ENCODE measurements around the gene MIEF1. TPM values are rescaled to one million over a fixed set of nuclear protein-coding genes. Genes with fewer than 3 reads are reported as not detected.

The MIEF1 gene
- total and polyA plus RNA-seq, 2 of the 8 experiments (the other 6 are each of a cell fraction or from before 2014, with no cell fraction given): 16.8 to 32.7 TPM

DNA sequence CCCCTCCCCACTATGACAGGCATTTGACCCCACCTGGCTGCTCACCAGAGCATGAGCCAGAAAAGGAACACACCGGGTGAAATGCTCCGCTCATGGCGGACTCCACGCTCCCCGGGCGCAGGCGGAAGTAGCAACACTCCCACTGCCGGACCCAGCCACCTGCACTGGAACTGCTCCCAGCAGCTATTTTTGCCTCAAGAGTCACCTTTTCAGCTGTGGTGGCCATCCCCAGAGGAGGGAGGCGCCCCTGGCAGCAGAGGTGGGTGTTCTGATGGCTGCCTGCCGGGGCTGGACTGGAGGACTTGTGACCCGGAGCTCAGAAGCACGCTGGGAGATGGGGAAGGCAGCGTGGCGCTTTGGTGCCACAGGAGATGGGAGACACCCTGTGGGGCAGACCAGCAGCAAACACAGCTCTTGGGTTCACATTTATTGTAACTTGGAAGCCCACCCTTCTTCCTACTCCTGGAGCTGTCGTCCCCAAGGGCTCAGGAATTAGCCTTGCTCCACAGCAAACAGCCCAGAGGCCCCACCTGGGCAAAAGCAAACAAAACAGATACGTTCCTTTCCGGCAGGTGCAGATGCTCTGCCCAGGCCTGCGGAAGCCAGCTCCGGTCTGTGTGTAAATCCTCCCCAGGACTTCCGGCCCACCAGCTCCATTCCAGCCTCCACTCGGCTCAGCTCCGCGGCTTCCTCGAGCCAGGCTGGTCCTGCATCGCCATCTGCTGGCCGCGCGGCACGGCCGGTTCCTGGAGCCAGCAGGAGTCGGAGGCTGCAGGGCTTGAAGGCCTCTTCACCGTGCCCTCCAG lies 26.8 kb downstream of the MIEF1 start (continued):
- TF ChIP-seq, protein P1, sequence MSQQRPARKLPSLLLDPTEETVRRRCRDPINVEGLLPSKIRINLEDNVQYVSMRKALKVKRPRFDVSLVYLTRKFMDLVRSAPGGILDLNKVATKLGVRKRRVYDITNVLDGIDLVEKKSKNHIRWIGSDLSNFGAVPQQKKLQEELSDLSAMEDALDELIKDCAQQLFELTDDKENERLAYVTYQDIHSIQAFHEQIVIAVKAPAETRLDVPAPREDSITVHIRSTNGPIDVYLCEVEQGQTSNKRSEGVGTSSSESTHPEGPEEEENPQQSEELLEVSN (IDR thresholded peaks at IDR 0.05): peak; percentile 44; the same call in 1 of the 2 replicates
- TF ChIP-seq TBP (IDR thresholded peaks at IDR 0.05; ENCODE audit: low read depth, low read length) (peak; percentile 53; the same call in 1 of the 2 replicates), HDAC2 (IDR thresholded peaks at IDR 0.05; ENCODE audit: borderline replicate concordance in 1 of 2, low read depth in 2 of 2, low read length in 2 of 2) (no peak), NANOG (IDR thresholded peaks at IDR 0.05; ENCODE audit: insufficient read depth, low read depth, low read length, poor library complexity, severe bottlenecking) (peak; percentile 6), TAF7 (optimal IDR thresholded peaks at IDR 0.05; ENCODE audit: borderline replicate concordance, low read depth, low read length) (peak; percentile 72), CTBP2 (IDR thresholded peaks at IDR 0.05; ENCODE audit: borderline replicate concordance, insufficient read depth, insufficient read length, low read length) (no peak), RNF2 (IDR thresholded peaks at IDR 0.05; ENCODE audit: borderline replicate concordance, low read depth, low read length, missing control alignments, poor library complexity, severe bottlenecking) (no peak), SUZ12 (IDR thresholded peaks at IDR 0.05; ENCODE audit: low read length) (no peak), BRCA1 (IDR thresholded peaks at IDR 0.05; ENCODE audit: low read depth, low read length) (no peak), ZNF274 (IDR thresholded peaks at IDR 0.05; ENCODE audit: borderline replicate concordance, extremely low read depth, low read length) (no peak), CBX5 (IDR thresholded peaks at IDR 0.05; ENCODE audit: low read depth, low read length) (no peak), CEBPB (IDR thresholded peaks at IDR 0.05; ENCODE audit: low read depth, low read length) (no peak; the same call in 1 of the 2 replicates)
